Activated CD8-positive, alpha-beta memory T cell treated with anti-CD3 and anti-CD28 coated beads for 48 hours (primary cell): ENCODE measurements around the gene SMARCD1.

Source experiments
- DNase-seq, 3 experiments: peaks; one replicate each; pipeline ENCODE4 v3.0.0-alpha.2; 2020; ENCODE audit warnings: low read depth in 2 of 3, low spot score in 2 of 3

SMARCD1 gene

GRCh38 chr12:50057000-50057841 lies 27.9 kb upstream of the SMARCD1 start, which contains the start of gene ASIC1:
ASIC1 (plus strand) TSS chr12:50057596; CDS start chr12:50058767, 1,171 bp downstream.
- DNase-seq: peak in 1 of 3 experiments; percentile 58

GRCh38 chr12:50057896-50058670 lies 27.1 kb upstream of the SMARCD1 start:
- no peak for DNase-seq

GRCh38 chr12:50058743-50059312 lies 26.3 kb upstream of the SMARCD1 start:
- no peak for DNase-seq

- peak in 1 of 3 experiments; percentile 57 for DNase-seq
Observed at GRCh38 chr12:50059440-50060119, 25.6 kb upstream of the SMARCD1 start.

- no peak for DNase-seq
Observed at GRCh38 chr12:50060120-50060468, 25.0 kb upstream of the SMARCD1 start.

- no peak for DNase-seq
Observed at GRCh38 chr12:50061171-50061570, 24.0 kb upstream of the SMARCD1 start.

GRCh38 chr12:50061946-50062686 lies 23.0 kb upstream of the SMARCD1 start:
- no peak for DNase-seq

- DNase-seq: no peak
Observed at GRCh38 chr12:50062728-50063460, 22.2 kb upstream of the SMARCD1 start.

GRCh38 chr12:50065726-50066310 lies 19.3 kb upstream of the SMARCD1 start:
- DNase-seq: no peak

GRCh38 chr12:50066402-50066801 lies 18.7 kb upstream of the SMARCD1 start:
- no peak for DNase-seq

GRCh38 chr12:50069069-50069468 lies 16.1 kb upstream of the SMARCD1 start:
- no peak for DNase-seq

- DNase-seq: no peak
Observed at GRCh38 chr12:50069539-50069938, 15.6 kb upstream of the SMARCD1 start.

GRCh38 chr12:50070314-50071060 lies 14.7 kb upstream of the SMARCD1 start:
- no peak for DNase-seq

GRCh38 chr12:50072198-50072907 lies 12.8 kb upstream of the SMARCD1 start:
- DNase-seq: no peak

GRCh38 chr12:50073206-50073605 lies 11.9 kb upstream of the SMARCD1 start:
- no peak for DNase-seq

- no peak for DNase-seq
Observed at GRCh38 chr12:50073712-50074111, 11.4 kb upstream of the SMARCD1 start.

- peak; percentile 46 to 75 (median 51) for DNase-seq
Observed at GRCh38 chr12:50074936-50075807, 10.0 kb upstream of the SMARCD1 start.
